Astrocyte (in vitro differentiated cells and primary cell): ENCODE measurements around the gene LMOD3. TPM values are rescaled to one million over a fixed set of nuclear protein-coding genes. Genes with fewer than 3 reads are reported as not detected.

Experiments
- DNase-seq: peaks from one replicate; pipeline ENCODE4 v3.0.0-alpha.2; 2010; ENCODE audit warnings: low read depth
- FAIRE-seq: peaks from 2 replicates; lab custom pipeline; 2011; peaks lifted over from hg19 to GRCh38; lab: Jason Lieb, UNC
- H2AFZ ChIP-seq: 2 replicates; pipeline ENCODE4 v1.6.0; 2012; ENCODE audit warnings: low read depth, low read length, inconsistent platforms
- H3K27ac ChIP-seq: 2 replicates; pipeline ENCODE4 v1.5.1; 2011; ENCODE audit warnings: low read depth, low read length, inconsistent platforms
- H3K27me3 ChIP-seq: 2 replicates; pipeline ENCODE4 v1.6.0; 2011; ENCODE audit warnings: low read length, inconsistent platforms; ENCODE audit not compliant: insufficient read depth
- H3K36me3 ChIP-seq: 2 replicates; pipeline ENCODE4 v1.5.1; 2011; ENCODE audit warnings: low read length, inconsistent platforms; ENCODE audit not compliant: insufficient read depth
- H3K4me1 ChIP-seq: 2 replicates; pipeline ENCODE4 v1.5.1; 2011; ENCODE audit warnings: low read length, inconsistent platforms; ENCODE audit not compliant: insufficient read depth
- H3K4me2 ChIP-seq: 2 replicates; pipeline ENCODE4 v1.6.0; 2012; ENCODE audit warnings: low read length, inconsistent platforms
- H3K4me3 ChIP-seq: 2 replicates; pipeline ENCODE4 v1.5.1; 2011; ENCODE audit warnings: low read depth, mild to moderate bottlenecking, low read length, inconsistent platforms; ENCODE audit not compliant: insufficient read depth
- H3K79me2 ChIP-seq: 2 replicates; pipeline ENCODE4 v1.6.0; 2012; ENCODE audit warnings: mild to moderate bottlenecking, low read length, inconsistent platforms; ENCODE audit not compliant: insufficient read depth
- H3K9ac ChIP-seq: 2 replicates; pipeline ENCODE4 v1.6.0; 2012; ENCODE audit warnings: mild to moderate bottlenecking, low read length, inconsistent platforms
- H3K9me3 ChIP-seq: 2 replicates; pipeline ENCODE4 v1.5.1; 2012; ENCODE audit warnings: low read depth, mild to moderate bottlenecking, low read length, inconsistent platforms; ENCODE audit not compliant: insufficient read depth
- H4K20me1 ChIP-seq: 2 replicates; pipeline ENCODE4 v1.6.0; 2012; ENCODE audit warnings: low read length, inconsistent platforms; ENCODE audit not compliant: insufficient read depth
- H3K27ac Mint-ChIP-seq: one replicate; pipeline ENCODE4 v1.8.0; 2021; ENCODE audit warnings: mild to moderate bottlenecking, mixed read lengths; ENCODE audit not compliant: unreplicated experiment
- H3K27me3 Mint-ChIP-seq: one replicate; pipeline ENCODE4 v1.8.0; 2021; ENCODE audit warnings: low read depth, mixed read lengths; ENCODE audit not compliant: unreplicated experiment
- H3K36me3 Mint-ChIP-seq: one replicate; pipeline ENCODE4 v1.8.0; 2021; ENCODE audit warnings: low read depth, mixed read lengths; ENCODE audit not compliant: unreplicated experiment
- H3K4me1 Mint-ChIP-seq: one replicate; pipeline ENCODE4 v1.8.0; 2021; ENCODE audit warnings: low read depth, mixed read lengths; ENCODE audit not compliant: unreplicated experiment
- H3K4me3 Mint-ChIP-seq: one replicate; pipeline ENCODE4 v1.8.0; 2021; ENCODE audit warnings: mild to moderate bottlenecking, moderate library complexity, mixed read lengths; ENCODE audit not compliant: unreplicated experiment
- H3K9me3 Mint-ChIP-seq: one replicate; pipeline ENCODE4 v1.8.0; 2021; ENCODE audit warnings: mild to moderate bottlenecking, mixed read lengths; ENCODE audit not compliant: unreplicated experiment
- EZH2 ChIP-seq: IDR thresholded peaks from 2 replicates; pipeline ENCODE4 v1.6.1; 2012; ENCODE audit warnings: mild to moderate bottlenecking, low read length, inconsistent platforms; ENCODE audit not compliant: insufficient read depth
- total RNA-seq: library from RNA; stranded (reverse); gene quantifications from 2 replicates; pipeline ENCODE4 v1.2.1, GENCODE V29; 2021
- TF ChIP-seq, protein P1 (sequence below): IDR thresholded peaks from 2 replicates; pipeline ENCODE4 v1.5.1; 2011; ENCODE audit warnings: low read depth, mild to moderate bottlenecking, inconsistent platforms, low read length, moderate library complexity; ENCODE audit not compliant: insufficient read depth

The LMOD3 gene
- total RNA-seq, 1 donor from 2014 or later = 0.07 TPM

- Mint-ChIP-seq H3K27me3 (no peaks in the 10 kb centered on the region), H3K4me3 (no peak overlapping the region), H3K4me1 (peaks cover 2% of the 10 kb centered on the region), H3K27ac (no peak overlapping the region), H3K36me3 (peaks cover 3% of the 10 kb centered on the region), H3K9me3 (no peaks in the 10 kb centered on the region)
- no peak overlapping the region for H3K27ac ChIP-seq
- H3K79me2 ChIP-seq = no peaks in the 10 kb centered on the region
- no peak overlapping the region for H2AFZ ChIP-seq
- H3K27me3 ChIP-seq = no peaks in the 10 kb centered on the region
- no peak for TF ChIP-seq EZH2
- TF ChIP-seq, protein P1, sequence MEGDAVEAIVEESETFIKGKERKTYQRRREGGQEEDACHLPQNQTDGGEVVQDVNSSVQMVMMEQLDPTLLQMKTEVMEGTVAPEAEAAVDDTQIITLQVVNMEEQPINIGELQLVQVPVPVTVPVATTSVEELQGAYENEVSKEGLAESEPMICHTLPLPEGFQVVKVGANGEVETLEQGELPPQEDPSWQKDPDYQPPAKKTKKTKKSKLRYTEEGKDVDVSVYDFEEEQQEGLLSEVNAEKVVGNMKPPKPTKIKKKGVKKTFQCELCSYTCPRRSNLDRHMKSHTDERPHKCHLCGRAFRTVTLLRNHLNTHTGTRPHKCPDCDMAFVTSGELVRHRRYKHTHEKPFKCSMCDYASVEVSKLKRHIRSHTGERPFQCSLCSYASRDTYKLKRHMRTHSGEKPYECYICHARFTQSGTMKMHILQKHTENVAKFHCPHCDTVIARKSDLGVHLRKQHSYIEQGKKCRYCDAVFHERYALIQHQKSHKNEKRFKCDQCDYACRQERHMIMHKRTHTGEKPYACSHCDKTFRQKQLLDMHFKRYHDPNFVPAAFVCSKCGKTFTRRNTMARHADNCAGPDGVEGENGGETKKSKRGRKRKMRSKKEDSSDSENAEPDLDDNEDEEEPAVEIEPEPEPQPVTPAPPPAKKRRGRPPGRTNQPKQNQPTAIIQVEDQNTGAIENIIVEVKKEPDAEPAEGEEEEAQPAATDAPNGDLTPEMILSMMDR = no peak
- no peak overlapping the region for H3K4me2 ChIP-seq
- H4K20me1 ChIP-seq = no peaks in the 10 kb centered on the region
- H3K9me3 ChIP-seq = no peaks in the 10 kb centered on the region
- no peak overlapping the region for H3K4me3 ChIP-seq
- no peak overlapping the region for H3K9ac ChIP-seq
- no peak for FAIRE-seq
- no peak for DNase-seq
- no peaks in the 10 kb centered on the region for H3K36me3 ChIP-seq
- H3K4me1 ChIP-seq = no peaks in the 10 kb centered on the region
Observed at GRCh38 chr3:69165744-69166143, 43.3 kb upstream of the LMOD3 start.

DNA sequence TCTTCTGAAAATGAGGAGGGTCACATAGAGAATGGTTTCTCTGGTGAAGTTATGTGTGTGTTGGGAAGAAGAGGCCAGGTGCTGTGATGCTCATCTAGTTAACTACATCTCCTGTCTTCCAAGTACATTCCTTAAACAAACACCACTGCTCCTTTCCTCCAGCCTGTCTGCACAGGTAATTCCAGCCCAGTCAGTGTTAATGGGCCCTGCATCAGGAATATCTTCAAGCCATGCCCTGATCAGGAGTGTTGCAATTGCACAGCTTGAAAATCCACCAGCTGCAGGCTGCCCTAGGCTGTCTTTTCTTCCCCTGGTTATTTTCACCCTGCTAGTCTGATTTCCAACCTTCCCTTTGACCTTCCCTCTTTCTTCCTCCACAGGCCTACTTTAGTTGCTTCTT, 41.9 kb upstream of the LMOD3 start:
- TF ChIP-seq, protein P1 = no peak
- TF ChIP-seq EZH2 = no peak
- no peaks in the 10 kb centered on the region for H3K27me3 Mint-ChIP-seq
- no peaks in the 10 kb centered on the region for H4K20me1 ChIP-seq
- H3K4me1 ChIP-seq = no peaks in the 10 kb centered on the region
- no peaks in the 10 kb centered on the region for H3K9me3 ChIP-seq
- H3K79me2 ChIP-seq = no peaks in the 10 kb centered on the region
- FAIRE-seq (no peak), DNase-seq (no peak)
- no peak overlapping the region for H3K9ac ChIP-seq
- no peaks in the 10 kb centered on the region for H3K27me3 ChIP-seq
- peaks cover 3% of the 10 kb centered on the region for H3K36me3 Mint-ChIP-seq
- H3K4me2 ChIP-seq = no peak overlapping the region
- no peak overlapping the region for H3K4me3 ChIP-seq
- no peak overlapping the region for H3K4me3 Mint-ChIP-seq
- H3K4me1 Mint-ChIP-seq = peaks cover 2% of the 10 kb centered on the region
- no peak overlapping the region for H3K27ac Mint-ChIP-seq
- H3K27ac ChIP-seq = no peak overlapping the region
- H3K9me3 Mint-ChIP-seq = no peaks in the 10 kb centered on the region
- H2AFZ ChIP-seq = no peak overlapping the region
- no peaks in the 10 kb centered on the region for H3K36me3 ChIP-seq

- TF ChIP-seq, protein P1 = no peak
- TF ChIP-seq EZH2 = no peak
- Histone ChIP-seq H2AFZ (no peak overlapping the region), H3K79me2 (no peaks in the 10 kb centered on the region), H3K27me3 (no peaks in the 10 kb centered on the region), H3K4me3 (no peak overlapping the region), H3K9ac (no peak overlapping the region), H4K20me1 (no peaks in the 10 kb centered on the region), H3K4me1 (no peaks in the 10 kb centered on the region), H3K27ac (no peak overlapping the region), H3K36me3 (no peaks in the 10 kb centered on the region), H3K4me2 (no peak overlapping the region), H3K9me3 (no peaks in the 10 kb centered on the region)
- DNase-seq (no peak), FAIRE-seq (no peak)
- H3K9me3 Mint-ChIP-seq = no peaks in the 10 kb centered on the region
- H3K27me3 Mint-ChIP-seq = no peaks in the 10 kb centered on the region
- peaks cover under 1% of the 10 kb centered on the region for H3K36me3 Mint-ChIP-seq
- H3K4me3 Mint-ChIP-seq = no peak overlapping the region
- H3K4me1 Mint-ChIP-seq = peaks cover 2% of the 10 kb centered on the region
- H3K27ac Mint-ChIP-seq = no peak overlapping the region
Observed at GRCh38 chr3:69162308-69162980, 40.0 kb upstream of the LMOD3 start.
